Endothelial cell of coronary artery (primary cell): ENCODE results near the gene FLG2. TPM values are rescaled to one million over a fixed set of nuclear protein-coding genes. Genes with fewer than 3 reads are reported as not detected.

ENCODE experiments used
- total RNA-seq: library from RNA; depleted of rRNA; stranded (reverse); fragments of >200 nt; gene quantifications from 2 replicates; pipeline ENCODE4 v1.2.3, GENCODE V29; 2014

FLG2 gene
- not detected in 2 replicates for total RNA-seq

DNA sequence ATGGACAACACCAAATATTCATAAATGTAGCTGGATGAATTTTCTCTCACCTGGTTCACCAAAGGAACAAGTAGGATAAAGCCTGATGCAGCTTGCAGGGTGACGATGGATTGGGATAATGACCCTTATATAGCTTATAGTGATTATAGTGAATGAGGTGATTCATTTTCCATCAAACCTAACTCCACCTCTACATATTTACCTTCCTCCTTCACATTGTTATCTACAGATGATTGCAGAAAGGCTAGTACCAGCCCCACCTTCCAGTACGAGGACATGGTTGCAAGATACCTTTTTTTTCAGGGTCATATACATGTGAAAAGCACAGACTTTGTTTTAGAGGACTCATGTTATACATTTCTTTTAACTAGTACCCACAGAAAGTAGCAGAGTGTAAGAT lies at the start of gene FLG2:
FLG2 (minus strand) TSS at position 101 of the 400 bp plus-strand sequence. CDS start 1,122 bp downstream, outside the sequence.

DNA sequence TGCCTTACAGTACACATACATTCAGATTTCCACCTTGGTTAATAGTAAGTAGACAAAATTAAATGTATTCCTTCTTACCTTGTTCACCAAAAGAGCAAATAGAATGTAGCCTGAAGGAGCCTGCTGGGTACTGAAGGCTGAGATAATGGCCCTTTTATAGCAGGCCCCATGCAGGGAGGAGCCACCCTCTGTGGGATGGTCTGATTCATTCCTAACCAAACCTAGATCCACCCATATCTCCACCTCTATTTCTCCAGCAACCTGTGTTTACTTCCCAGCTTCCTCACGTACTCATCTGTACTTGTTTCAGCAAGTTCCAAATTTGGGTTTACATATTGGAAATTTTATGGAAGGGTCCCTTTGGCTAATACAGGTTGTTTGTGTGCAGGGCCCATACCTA lies 34.7 kb downstream of the FLG2 start, which contains the start of gene FLG:
FLG (minus strand) TSS at position 129 of the 400 bp plus-strand sequence. CDS start 9,783 bp downstream, outside the sequence.

Other genes with a start within 250 kb of the FLG2 start
- under 0.01 TPM in 1 of 2 replicates, not detected in the other for gene TCHH, start 244.6 kb downstream of the FLG2 start, total RNA-seq
- 0.19 TPM in 1 of 2 replicates, not detected in the other for gene RPTN, start 200.8 kb downstream of the FLG2 start, total RNA-seq
- gene HRNR, start 135.8 kb downstream of the FLG2 start, total RNA-seq, result not detected in 2 replicates
- gene FLG, start 34.8 kb downstream of the FLG2 start, total RNA-seq, result not detected in 2 replicates
- not detected in 2 replicates for gene CRNN, start 54.3 kb upstream of the FLG2 start, total RNA-seq
- gene LCE5A, start 150.8 kb upstream of the FLG2 start, total RNA-seq, result not detected in 2 replicates
- gene CRCT1, start 154.5 kb upstream of the FLG2 start, total RNA-seq, result not detected in 2 replicates
- not detected in 2 replicates for gene LCE3E, start 206.8 kb upstream of the FLG2 start, total RNA-seq
- not detected in 2 replicates for gene LCE3D, start 220.5 kb upstream of the FLG2 start, total RNA-seq
- not detected in 2 replicates for gene LCE3C, start 240.2 kb upstream of the FLG2 start, total RNA-seq